HUES48 (cell line): ENCODE results near the gene SCNN1G.

Experiments
- H3K27ac ChIP-seq: one replicate; pipeline ENCODE4 v1.7.0; 2013; ENCODE audit warnings: low read depth, low read length, inconsistent platforms
- H3K27me3 ChIP-seq: 2 replicates; pipeline ENCODE4 v1.6.1; 2013; ENCODE audit warnings: mild to moderate bottlenecking, low read length; ENCODE audit not compliant: control insufficient read depth, insufficient read depth
- H3K36me3 ChIP-seq: 2 replicates; pipeline ENCODE4 v1.6.1; 2013; ENCODE audit warnings: low read length; ENCODE audit not compliant: control insufficient read depth, insufficient read depth
- H3K4me1 ChIP-seq: 2 replicates; pipeline ENCODE4 v1.6.1; 2013; ENCODE audit warnings: mild to moderate bottlenecking, low read length; ENCODE audit not compliant: control insufficient read depth, insufficient read depth
- H3K4me3 ChIP-seq: 2 replicates; pipeline ENCODE4 v1.5.1; 2013; ENCODE audit warnings: mild to moderate bottlenecking, low read depth, low read length
- H3K9ac ChIP-seq: 2 replicates; pipeline ENCODE4 v1.6.1; 2013; ENCODE audit warnings: mild to moderate bottlenecking, low read depth, low read length, moderate library complexity
- H3K9me3 ChIP-seq: 2 replicates; pipeline ENCODE4 v1.6.1; 2013; ENCODE audit warnings: low read length; ENCODE audit not compliant: control insufficient read depth, insufficient read depth

Gene SCNN1G

GRCh38 chr16:23225109-23225508 lies 42.6 kb downstream of the SCNN1G start:
- Histone ChIP-seq H3K4me1 (peaks cover 15% of the 10 kb centered on the region; the same call in 1 of the 2 replicates), H3K9ac (no peak overlapping the region), H3K27ac (no peak overlapping the region), H3K9me3 (no peaks in the 10 kb centered on the region), H3K4me3 (no peak overlapping the region), H3K36me3 (no peaks in the 10 kb centered on the region), H3K27me3 (no peaks in the 10 kb centered on the region)

GRCh38 chr16:23225634-23226033 lies 43.1 kb downstream of the SCNN1G start:
- Histone ChIP-seq H3K27ac (no peak overlapping the region), H3K9me3 (no peaks in the 10 kb centered on the region), H3K4me3 (no peak overlapping the region), H3K9ac (no peak overlapping the region), H3K36me3 (no peaks in the 10 kb centered on the region), H3K4me1 (peaks cover 15% of the 10 kb centered on the region; the same call in 1 of the 2 replicates), H3K27me3 (no peaks in the 10 kb centered on the region)

- Histone ChIP-seq H3K9me3 (no peaks in the 10 kb centered on the region), H3K4me1 (peaks cover 15% of the 10 kb centered on the region; the same call in 1 of the 2 replicates), H3K4me3 (no peak overlapping the region), H3K27ac (no peak overlapping the region), H3K9ac (no peak overlapping the region), H3K27me3 (no peaks in the 10 kb centered on the region), H3K36me3 (no peaks in the 10 kb centered on the region)
Measured at GRCh38 chr16:23227529-23227928, 45.0 kb downstream of the SCNN1G start.

- H3K27me3 ChIP-seq: no peaks in the 10 kb centered on the region
- H3K36me3 ChIP-seq: no peaks in the 10 kb centered on the region
- H3K4me3 ChIP-seq: no peak overlapping the region
- no peaks in the 10 kb centered on the region for H3K9me3 ChIP-seq
- H3K9ac ChIP-seq: no peak overlapping the region
- peaks cover under 1% of the 10 kb centered on the region; the same call in 1 of the 2 replicates for H3K4me1 ChIP-seq
- no peak overlapping the region for H3K27ac ChIP-seq
Measured at GRCh38 chr16:23229714-23230113, 47.2 kb downstream of the SCNN1G start.

- Histone ChIP-seq H3K27ac (no peak overlapping the region), H3K9me3 (no peaks in the 10 kb centered on the region), H3K36me3 (no peaks in the 10 kb centered on the region), H3K27me3 (no peaks in the 10 kb centered on the region), H3K4me1 (no peaks in the 10 kb centered on the region), H3K4me3 (no peak overlapping the region), H3K9ac (no peak overlapping the region)
Measured at GRCh38 chr16:23232806-23233205, 50.3 kb downstream of the SCNN1G start.

GRCh38 chr16:23235176-23235575 lies 52.6 kb downstream of the SCNN1G start:
- H3K9ac ChIP-seq: no peak overlapping the region
- H3K27me3 ChIP-seq: no peaks in the 10 kb centered on the region
- H3K9me3 ChIP-seq: no peaks in the 10 kb centered on the region
- no peaks in the 10 kb centered on the region for H3K4me1 ChIP-seq
- no peak overlapping the region for H3K27ac ChIP-seq
- no peak overlapping the region for H3K4me3 ChIP-seq
- no peaks in the 10 kb centered on the region for H3K36me3 ChIP-seq

GRCh38 chr16:23236983-23237382 lies 54.4 kb downstream of the SCNN1G start:
- Histone ChIP-seq H3K36me3 (no peaks in the 10 kb centered on the region), H3K27ac (no peak overlapping the region), H3K4me1 (no peaks in the 10 kb centered on the region), H3K4me3 (no peak overlapping the region), H3K27me3 (no peaks in the 10 kb centered on the region), H3K9me3 (no peaks in the 10 kb centered on the region), H3K9ac (no peak overlapping the region)

- no peaks in the 10 kb centered on the region for H3K27me3 ChIP-seq
- H3K4me3 ChIP-seq: no peak overlapping the region
- no peak overlapping the region for H3K9ac ChIP-seq
- no peak overlapping the region for H3K27ac ChIP-seq
- H3K9me3 ChIP-seq: no peaks in the 10 kb centered on the region
- no peaks in the 10 kb centered on the region for H3K4me1 ChIP-seq
- no peaks in the 10 kb centered on the region for H3K36me3 ChIP-seq
Measured at GRCh38 chr16:23240994-23241393, 58.4 kb downstream of the SCNN1G start.

- H3K27me3 ChIP-seq: no peaks in the 10 kb centered on the region
- H3K4me1 ChIP-seq: no peaks in the 10 kb centered on the region
- H3K36me3 ChIP-seq: no peaks in the 10 kb centered on the region
- H3K9me3 ChIP-seq: no peaks in the 10 kb centered on the region
- H3K4me3 ChIP-seq: no peak overlapping the region
- H3K9ac ChIP-seq: no peak overlapping the region
- no peak overlapping the region for H3K27ac ChIP-seq
Measured at GRCh38 chr16:23244122-23244521, 61.6 kb downstream of the SCNN1G start.

GRCh38 chr16:23245268-23245667 lies 62.7 kb downstream of the SCNN1G start:
- no peaks in the 10 kb centered on the region for H3K27me3 ChIP-seq

GRCh38 chr16:23248261-23249194 lies 66.0 kb downstream of the SCNN1G start:
- Histone ChIP-seq H3K9ac (no peak overlapping the region), H3K9me3 (no peaks in the 10 kb centered on the region; the same call in 1 of the 2 replicates), H3K36me3 (no peaks in the 10 kb centered on the region), H3K27ac (no peak overlapping the region), H3K27me3 (no peaks in the 10 kb centered on the region), H3K4me1 (no peaks in the 10 kb centered on the region), H3K4me3 (no peak overlapping the region)

More at GRCh38 chr16:23245268-23245667, 62.7 kb downstream of the SCNN1G start:
- Histone ChIP-seq H3K9me3 (no peaks in the 10 kb centered on the region; the same call in 1 of the 2 replicates), H3K4me1 (no peaks in the 10 kb centered on the region), H3K4me3 (no peak overlapping the region), H3K9ac (no peak overlapping the region), H3K27ac (no peak overlapping the region), H3K36me3 (no peaks in the 10 kb centered on the region)
